ENCODE measurements around the gene HOXC12. TPM values are rescaled to one million over a fixed set of nuclear protein-coding genes. Genes with fewer than 3 reads are reported as not detected.

The HOXC12 gene
- polyA plus RNA-seq, 1 of the 3 experiments (the other 2 are of a cell fraction): not detected

DNA sequence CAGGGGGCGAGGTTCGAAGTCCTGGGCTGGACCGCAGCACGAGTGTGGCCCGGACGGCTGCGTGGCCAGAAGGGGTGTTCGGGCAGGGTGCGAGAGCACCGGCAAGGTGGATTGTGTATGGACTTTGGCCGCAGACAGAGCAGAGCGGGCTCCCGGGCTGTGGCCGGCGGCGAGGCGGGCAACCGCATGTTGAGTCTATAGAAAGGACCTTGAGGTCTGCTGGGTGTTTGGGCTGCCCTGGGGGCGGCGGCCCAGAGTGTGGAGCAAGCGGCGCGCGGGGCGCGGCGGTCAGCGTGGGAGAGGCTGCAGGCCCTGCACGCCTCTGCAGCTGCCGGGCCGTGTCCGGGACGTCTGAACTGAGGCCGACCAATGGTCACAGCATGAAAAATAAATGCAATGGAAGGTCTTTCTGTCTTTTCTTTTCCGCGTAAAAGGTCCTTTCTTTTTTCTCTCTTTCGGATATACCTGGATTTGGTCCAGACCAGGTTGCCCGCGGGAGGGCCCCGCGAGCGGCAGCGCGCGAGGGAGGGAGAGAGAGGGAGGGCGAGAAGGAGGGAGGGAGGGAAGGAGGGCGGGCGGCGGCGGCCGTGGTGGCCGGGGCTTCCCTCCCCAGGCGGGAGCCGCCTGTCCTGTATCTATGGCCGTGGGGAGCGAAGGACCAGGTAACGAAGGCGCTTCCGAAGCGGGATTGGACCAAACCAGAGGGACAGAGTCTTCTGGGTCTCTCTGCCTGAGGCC, 39.7 kb downstream of the HOXC12 start:
- peaks cover 5% of the 10 kb centered on the region for H3F3A ChIP-seq (replicated peaks; ENCODE audit: insufficient read depth)
- no peaks in the 10 kb centered on the region for H3K79me2 ChIP-seq (ENCODE audit: insufficient read depth)
- DNase-seq: peak; percentile 55
- TF ChIP-seq FOXJ3 (CRISPR knock-in tag; IDR thresholded peaks at IDR 0.05): no peak
- TF ChIP-seq, protein P1, sequence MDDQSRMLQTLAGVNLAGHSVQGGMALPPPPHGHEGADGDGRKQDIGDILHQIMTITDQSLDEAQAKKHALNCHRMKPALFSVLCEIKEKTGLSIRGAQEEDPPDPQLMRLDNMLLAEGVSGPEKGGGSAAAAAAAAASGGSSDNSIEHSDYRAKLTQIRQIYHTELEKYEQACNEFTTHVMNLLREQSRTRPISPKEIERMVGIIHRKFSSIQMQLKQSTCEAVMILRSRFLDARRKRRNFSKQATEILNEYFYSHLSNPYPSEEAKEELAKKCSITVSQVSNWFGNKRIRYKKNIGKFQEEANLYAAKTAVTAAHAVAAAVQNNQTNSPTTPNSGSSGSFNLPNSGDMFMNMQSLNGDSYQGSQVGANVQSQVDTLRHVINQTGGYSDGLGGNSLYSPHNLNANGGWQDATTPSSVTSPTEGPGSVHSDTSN (IDR thresholded peaks at IDR 0.05): no peak
- TF ChIP-seq, protein P2, sequence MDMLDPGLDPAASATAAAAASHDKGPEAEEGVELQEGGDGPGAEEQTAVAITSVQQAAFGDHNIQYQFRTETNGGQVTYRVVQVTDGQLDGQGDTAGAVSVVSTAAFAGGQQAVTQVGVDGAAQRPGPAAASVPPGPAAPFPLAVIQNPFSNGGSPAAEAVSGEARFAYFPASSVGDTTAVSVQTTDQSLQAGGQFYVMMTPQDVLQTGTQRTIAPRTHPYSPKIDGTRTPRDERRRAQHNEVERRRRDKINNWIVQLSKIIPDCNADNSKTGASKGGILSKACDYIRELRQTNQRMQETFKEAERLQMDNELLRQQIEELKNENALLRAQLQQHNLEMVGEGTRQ (IDR thresholded peaks at IDR 0.05; ENCODE audit: borderline replicate concordance, low read depth, low read length): no peak
- no peak for TF ChIP-seq POLR2AphosphoS5 (IDR thresholded peaks at IDR 0.05; ENCODE audit: low read depth, low read length)
- TF ChIP-seq RXRA (IDR thresholded peaks at IDR 0.05; ENCODE audit: borderline replicate concordance, low read depth): no peak
- no peak for TF ChIP-seq TAF1 (IDR thresholded peaks at IDR 0.05; ENCODE audit: borderline replicate concordance, low read depth, low read length)
- no peak for TF ChIP-seq RAD21 (IDR thresholded peaks at IDR 0.05; ENCODE audit: low read length)
- no peak for TF ChIP-seq SIN3A (IDR thresholded peaks at IDR 0.05; ENCODE audit: borderline replicate concordance, low read depth, low read length)
- no peak for TF ChIP-seq YY1 (IDR thresholded peaks at IDR 0.05; ENCODE audit: low read depth)
- TF ChIP-seq JUND (IDR thresholded peaks at IDR 0.05): no peak
- no peak for TF ChIP-seq FOXM1 (IDR thresholded peaks at IDR 0.05; ENCODE audit: low read depth)
- TF ChIP-seq, protein P3, sequence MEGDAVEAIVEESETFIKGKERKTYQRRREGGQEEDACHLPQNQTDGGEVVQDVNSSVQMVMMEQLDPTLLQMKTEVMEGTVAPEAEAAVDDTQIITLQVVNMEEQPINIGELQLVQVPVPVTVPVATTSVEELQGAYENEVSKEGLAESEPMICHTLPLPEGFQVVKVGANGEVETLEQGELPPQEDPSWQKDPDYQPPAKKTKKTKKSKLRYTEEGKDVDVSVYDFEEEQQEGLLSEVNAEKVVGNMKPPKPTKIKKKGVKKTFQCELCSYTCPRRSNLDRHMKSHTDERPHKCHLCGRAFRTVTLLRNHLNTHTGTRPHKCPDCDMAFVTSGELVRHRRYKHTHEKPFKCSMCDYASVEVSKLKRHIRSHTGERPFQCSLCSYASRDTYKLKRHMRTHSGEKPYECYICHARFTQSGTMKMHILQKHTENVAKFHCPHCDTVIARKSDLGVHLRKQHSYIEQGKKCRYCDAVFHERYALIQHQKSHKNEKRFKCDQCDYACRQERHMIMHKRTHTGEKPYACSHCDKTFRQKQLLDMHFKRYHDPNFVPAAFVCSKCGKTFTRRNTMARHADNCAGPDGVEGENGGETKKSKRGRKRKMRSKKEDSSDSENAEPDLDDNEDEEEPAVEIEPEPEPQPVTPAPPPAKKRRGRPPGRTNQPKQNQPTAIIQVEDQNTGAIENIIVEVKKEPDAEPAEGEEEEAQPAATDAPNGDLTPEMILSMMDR (IDR thresholded peaks at IDR 0.05): no peak
- TF ChIP-seq, protein P4, sequence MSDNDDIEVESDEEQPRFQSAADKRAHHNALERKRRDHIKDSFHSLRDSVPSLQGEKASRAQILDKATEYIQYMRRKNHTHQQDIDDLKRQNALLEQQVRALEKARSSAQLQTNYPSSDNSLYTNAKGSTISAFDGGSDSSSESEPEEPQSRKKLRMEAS (IDR thresholded peaks at IDR 0.05; ENCODE audit: low read depth): no peak
- no peak for TF ChIP-seq MEF2A (IDR thresholded peaks at IDR 0.05; ENCODE audit: borderline replicate concordance, low read depth)
- no peak for TF ChIP-seq RCOR1 (IDR thresholded peaks at IDR 0.05; ENCODE audit: low read length)
- TF ChIP-seq GATA2 (CRISPR knock-in tag; IDR thresholded peaks at IDR 0.05): no peak
- TF ChIP-seq GABPA (IDR thresholded peaks at IDR 0.05; ENCODE audit: low read depth): no peak
- no peak for TF ChIP-seq EP300 (IDR thresholded peaks at IDR 0.05; ENCODE audit: borderline replicate concordance in 1 of 2, low read depth in 1 of 2, low read length in 1 of 2)
- no peak for TF ChIP-seq EZH2phosphoT487 (IDR thresholded peaks at IDR 0.05; ENCODE audit: borderline replicate concordance, low read depth)
- TF ChIP-seq, protein P5, sequence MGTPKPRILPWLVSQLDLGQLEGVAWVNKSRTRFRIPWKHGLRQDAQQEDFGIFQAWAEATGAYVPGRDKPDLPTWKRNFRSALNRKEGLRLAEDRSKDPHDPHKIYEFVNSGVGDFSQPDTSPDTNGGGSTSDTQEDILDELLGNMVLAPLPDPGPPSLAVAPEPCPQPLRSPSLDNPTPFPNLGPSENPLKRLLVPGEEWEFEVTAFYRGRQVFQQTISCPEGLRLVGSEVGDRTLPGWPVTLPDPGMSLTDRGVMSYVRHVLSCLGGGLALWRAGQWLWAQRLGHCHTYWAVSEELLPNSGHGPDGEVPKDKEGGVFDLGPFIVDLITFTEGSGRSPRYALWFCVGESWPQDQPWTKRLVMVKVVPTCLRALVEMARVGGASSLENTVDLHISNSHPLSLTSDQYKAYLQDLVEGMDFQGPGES (IDR thresholded peaks at IDR 0.05; ENCODE audit: low read depth, low read length): no peak
- no peak overlapping the region for H3K27ac ChIP-seq (ENCODE audit: low read depth in 2 of 2, low read length in 1 of 2)
- no peaks in the 10 kb centered on the region for H3K36me3 ChIP-seq (replicated peaks in 1 of 2; ENCODE audit: control insufficient read depth in 1 of 2, insufficient read depth in 2 of 2, low read length in 1 of 2)
- ChIA-PET CTCF (interaction anchor here (12.5 to 24.5 kb wide), 4 partner anchors 8 to 220 kb away, joined by 188 to 568 read pairs (median 203); partner anchors contain the start of genes HOXC10 and SMUG1), POLR2A (interaction anchor here (0.6 kb wide), 1 partner anchor 321 kb away, joined by 5 read pairs; no protein-coding TSS in a partner anchor)
- peaks cover 81% of the 10 kb centered on the region for H3K27me3 ChIP-seq (ENCODE audit: insufficient read depth)
- WGBS (ENCODE audit: low lambda C conversion rate): 44% methylated on average over 41 of the region's 60 CpGs
- H3K9me2 ChIP-seq: no peaks in the 10 kb centered on the region
- H3K4me3 ChIP-seq (ENCODE audit: low read depth in 2 of 2, low read length in 1 of 2): no peak overlapping the region; a peak in 1 of 4 replicates
- H4K20me1 ChIP-seq (ENCODE audit: insufficient read depth): no peaks in the 10 kb centered on the region
- H2AFZ ChIP-seq (ENCODE audit: low read depth): no peak overlapping the region
- H3K4me1 ChIP-seq (ENCODE audit: control insufficient read depth in 1 of 2, insufficient read depth in 2 of 2, low read depth in 1 of 2, low read length in 1 of 2): peaks cover 0 to 9% of the 10 kb centered on the region in 2 experiments; a peak in 2 of 4 replicates
- no peaks in the 10 kb centered on the region for H3K9me3 ChIP-seq
- peak overlapping the region; percentile 33; the same call in 1 of the 2 replicates for H3K4me2 ChIP-seq
- H3K9ac ChIP-seq: no peak overlapping the region
